ENCODE data around the gene LAG3. TPM values are rescaled to one million over a fixed set of nuclear protein-coding genes. Genes with fewer than 3 reads are reported as not detected.

Gene LAG3
- total and polyA plus RNA-seq, 10 of the 15 experiments (the other 5 are each of a cell fraction or from before 2014, with no cell fraction given) = 0.52 to 4.2 (median 1.0) TPM; not detected in 1

DNA sequence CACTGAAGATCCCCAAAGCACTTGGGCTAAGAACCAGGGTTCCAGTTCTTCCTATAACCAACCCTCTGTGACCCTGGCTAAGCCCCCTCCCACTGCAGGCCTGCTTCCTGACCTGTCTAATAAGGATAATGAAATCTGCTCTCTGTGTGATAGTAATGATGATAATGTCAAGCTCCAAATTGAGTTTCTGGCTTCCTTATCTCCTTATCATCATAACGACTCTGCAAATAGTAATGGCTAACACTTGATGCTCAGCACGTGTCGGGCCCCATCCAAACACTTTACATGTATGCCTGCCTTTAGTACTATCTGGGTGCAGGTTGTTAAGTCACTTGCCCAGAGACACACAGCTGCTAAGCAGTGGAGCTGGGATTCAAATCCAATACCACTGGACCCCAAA is 44.3 kb downstream of the LAG3 start:
- no peak for ATAC-seq
- no peak for FAIRE-seq
- Histone ChIP-seq H3K9ac (ENCODE audit: control insufficient read depth, insufficient read depth, low read length) (no peak overlapping the region), H3K79me2 (ENCODE audit: control insufficient read depth, insufficient read depth, low read length) (no peaks in the 10 kb centered on the region), H2AFZ (ENCODE audit: control insufficient read depth, low read depth, low read length) (no peak overlapping the region), H3K4me1 (ENCODE audit: control insufficient read depth, insufficient read depth, low read length) (peaks cover 4% of the 10 kb centered on the region; the same call in 1 of the 2 replicates), H3K4me3 (no peak overlapping the region), H3K9me3 (replicated peaks; ENCODE audit: control insufficient read depth, insufficient read depth, low read length) (no peaks in the 10 kb centered on the region), H3K27me3 (replicated peaks in 1 of 2; ENCODE audit: control insufficient read depth in 2 of 2, insufficient read depth in 2 of 2, low read length in 1 of 2) (peaks cover 2 to 4% of the 10 kb centered on the region in 2 experiments; a peak in 3 of 4 replicates), H4K20me1 (ENCODE audit: control insufficient read depth, insufficient read depth) (no peaks in the 10 kb centered on the region), H3K27ac (ENCODE audit: control insufficient read depth, insufficient read depth) (no peak overlapping the region), H3K36me3 (ENCODE audit: control insufficient read depth in 2 of 2, insufficient read depth in 2 of 2, low read length in 1 of 2) (no peaks in the 10 kb centered on the region), H3K4me2 (ENCODE audit: control insufficient read depth, insufficient read depth) (no peak overlapping the region)
- in situ Hi-C loops (cut with MboI) (no loop called here), intact Hi-C loops (cut with micrococcal nuclease; ENCODE audit: unreplicated experiment) (no loop called here)
- ChIA-PET RAD21 (ENCODE audit: unreplicated experiment) (interaction anchor here (0.8 kb wide), 1 partner anchor 63 kb away, joined by 3 read pairs; the partner anchor contains the start of gene MLF2), CTCF (interaction anchor here (0.8 kb wide), 1 partner anchor 8 kb away, joined by 3 read pairs; no protein-coding TSS in a partner anchor), SMC1A (ENCODE audit: uncharacterized antibody, unreplicated experiment) (no interaction called here), POLR2A (interaction anchor here (0.6 to 0.9 kb wide), 2 partner anchors 19 to 36 kb away, joined by 3 to 4 read pairs; no protein-coding TSS in a partner anchor)
- no TSS peak for BruUV-seq (replicated peaks)
- WGBS (ENCODE audit: insufficient coverage, insufficient replicate concordance, low lambda C conversion rate, missing lambda C conversion rate) = 2% methylated on average over 3 of the region's 3 CpGs
- no peak for TF ChIP-seq ZZZ3 (IDR thresholded peaks at IDR 0.05; ENCODE audit: control insufficient read depth, insufficient read length, low read depth)
- TF ChIP-seq, protein P1, sequence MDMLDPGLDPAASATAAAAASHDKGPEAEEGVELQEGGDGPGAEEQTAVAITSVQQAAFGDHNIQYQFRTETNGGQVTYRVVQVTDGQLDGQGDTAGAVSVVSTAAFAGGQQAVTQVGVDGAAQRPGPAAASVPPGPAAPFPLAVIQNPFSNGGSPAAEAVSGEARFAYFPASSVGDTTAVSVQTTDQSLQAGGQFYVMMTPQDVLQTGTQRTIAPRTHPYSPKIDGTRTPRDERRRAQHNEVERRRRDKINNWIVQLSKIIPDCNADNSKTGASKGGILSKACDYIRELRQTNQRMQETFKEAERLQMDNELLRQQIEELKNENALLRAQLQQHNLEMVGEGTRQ (IDR thresholded peaks at IDR 0.05; ENCODE audit: borderline replicate concordance, low read depth, low read length) = no peak
- TF ChIP-seq KAT2A (conservative IDR thresholded peaks at IDR 0.05; ENCODE audit: control insufficient read depth, low read depth, low read length) = no peak
- no peak for TF ChIP-seq RUNX3 (IDR thresholded peaks at IDR 0.05; ENCODE audit: low read length)
- TF ChIP-seq MTA2 (IDR thresholded peaks at IDR 0.05; ENCODE audit: low read depth) = no peak
- TF ChIP-seq STAT1 (conservative IDR thresholded peaks at IDR 0.05) = no peak
- TF ChIP-seq, protein P2, sequence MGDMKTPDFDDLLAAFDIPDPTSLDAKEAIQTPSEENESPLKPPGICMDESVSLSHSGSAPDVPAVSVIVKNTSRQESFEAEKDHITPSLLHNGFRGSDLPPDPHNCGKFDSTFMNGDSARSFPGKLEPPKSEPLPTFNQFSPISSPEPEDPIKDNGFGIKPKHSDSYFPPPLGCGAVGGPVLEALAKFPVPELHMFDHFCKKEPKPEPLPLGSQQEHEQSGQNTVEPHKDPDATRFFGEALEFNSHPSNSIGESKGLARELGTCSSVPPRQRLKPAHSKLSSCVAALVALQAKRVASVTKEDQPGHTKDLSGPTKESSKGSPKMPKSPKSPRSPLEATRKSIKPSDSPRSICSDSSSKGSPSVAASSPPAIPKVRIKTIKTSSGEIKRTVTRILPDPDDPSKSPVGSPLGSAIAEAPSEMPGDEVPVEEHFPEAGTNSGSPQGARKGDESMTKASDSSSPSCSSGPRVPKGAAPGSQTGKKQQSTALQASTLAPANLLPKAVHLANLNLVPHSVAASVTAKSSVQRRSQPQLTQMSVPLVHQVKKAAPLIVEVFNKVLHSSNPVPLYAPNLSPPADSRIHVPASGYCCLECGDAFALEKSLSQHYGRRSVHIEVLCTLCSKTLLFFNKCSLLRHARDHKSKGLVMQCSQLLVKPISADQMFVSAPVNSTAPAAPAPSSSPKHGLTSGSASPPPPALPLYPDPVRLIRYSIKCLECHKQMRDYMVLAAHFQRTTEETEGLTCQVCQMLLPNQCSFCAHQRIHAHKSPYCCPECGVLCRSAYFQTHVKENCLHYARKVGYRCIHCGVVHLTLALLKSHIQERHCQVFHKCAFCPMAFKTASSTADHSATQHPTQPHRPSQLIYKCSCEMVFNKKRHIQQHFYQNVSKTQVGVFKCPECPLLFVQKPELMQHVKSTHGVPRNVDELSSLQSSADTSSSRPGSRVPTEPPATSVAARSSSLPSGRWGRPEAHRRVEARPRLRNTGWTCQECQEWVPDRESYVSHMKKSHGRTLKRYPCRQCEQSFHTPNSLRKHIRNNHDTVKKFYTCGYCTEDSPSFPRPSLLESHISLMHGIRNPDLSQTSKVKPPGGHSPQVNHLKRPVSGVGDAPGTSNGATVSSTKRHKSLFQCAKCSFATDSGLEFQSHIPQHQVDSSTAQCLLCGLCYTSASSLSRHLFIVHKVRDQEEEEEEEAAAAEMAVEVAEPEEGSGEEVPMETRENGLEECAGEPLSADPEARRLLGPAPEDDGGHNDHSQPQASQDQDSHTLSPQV (IDR thresholded peaks at IDR 0.05) = no peak
- TF ChIP-seq TARDBP (IDR thresholded peaks at IDR 0.05; ENCODE audit: borderline replicate concordance) = no peak
- TF ChIP-seq ZNF622 (IDR thresholded peaks at IDR 0.05) = no peak
- no peak for TF ChIP-seq FOS (IDR thresholded peaks at IDR 0.05; ENCODE audit: borderline replicate concordance, extremely low read depth, insufficient read length)
- TF ChIP-seq, protein P3, sequence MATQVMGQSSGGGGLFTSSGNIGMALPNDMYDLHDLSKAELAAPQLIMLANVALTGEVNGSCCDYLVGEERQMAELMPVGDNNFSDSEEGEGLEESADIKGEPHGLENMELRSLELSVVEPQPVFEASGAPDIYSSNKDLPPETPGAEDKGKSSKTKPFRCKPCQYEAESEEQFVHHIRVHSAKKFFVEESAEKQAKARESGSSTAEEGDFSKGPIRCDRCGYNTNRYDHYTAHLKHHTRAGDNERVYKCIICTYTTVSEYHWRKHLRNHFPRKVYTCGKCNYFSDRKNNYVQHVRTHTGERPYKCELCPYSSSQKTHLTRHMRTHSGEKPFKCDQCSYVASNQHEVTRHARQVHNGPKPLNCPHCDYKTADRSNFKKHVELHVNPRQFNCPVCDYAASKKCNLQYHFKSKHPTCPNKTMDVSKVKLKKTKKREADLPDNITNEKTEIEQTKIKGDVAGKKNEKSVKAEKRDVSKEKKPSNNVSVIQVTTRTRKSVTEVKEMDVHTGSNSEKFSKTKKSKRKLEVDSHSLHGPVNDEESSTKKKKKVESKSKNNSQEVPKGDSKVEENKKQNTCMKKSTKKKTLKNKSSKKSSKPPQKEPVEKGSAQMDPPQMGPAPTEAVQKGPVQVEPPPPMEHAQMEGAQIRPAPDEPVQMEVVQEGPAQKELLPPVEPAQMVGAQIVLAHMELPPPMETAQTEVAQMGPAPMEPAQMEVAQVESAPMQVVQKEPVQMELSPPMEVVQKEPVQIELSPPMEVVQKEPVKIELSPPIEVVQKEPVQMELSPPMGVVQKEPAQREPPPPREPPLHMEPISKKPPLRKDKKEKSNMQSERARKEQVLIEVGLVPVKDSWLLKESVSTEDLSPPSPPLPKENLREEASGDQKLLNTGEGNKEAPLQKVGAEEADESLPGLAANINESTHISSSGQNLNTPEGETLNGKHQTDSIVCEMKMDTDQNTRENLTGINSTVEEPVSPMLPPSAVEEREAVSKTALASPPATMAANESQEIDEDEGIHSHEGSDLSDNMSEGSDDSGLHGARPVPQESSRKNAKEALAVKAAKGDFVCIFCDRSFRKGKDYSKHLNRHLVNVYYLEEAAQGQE (IDR thresholded peaks at IDR 0.05; ENCODE audit: low read depth, low read length) = no peak
- no peak for DNase-seq (ENCODE audit: low read depth, low spot score)

Data from GM12878 (cell line).